CD4-positive, alpha-beta T cell treated with Interleukin-6 at 100 ng/mL for 8 hours (primary cell): Measurements from ENCODE around the gene RSPH3.
"Not testable (repeated sequence)": the region's sequence is repeated elsewhere in the genome, so short reads cannot be mapped to it uniquely, and the experiment has no call there.

Experiments
- DNase-seq: peaks from one replicate; pipeline ENCODE4 v3.0.0-alpha.2; 2020; ENCODE audit warnings: mixed read lengths, low spot score

The RSPH3 gene, protein sequence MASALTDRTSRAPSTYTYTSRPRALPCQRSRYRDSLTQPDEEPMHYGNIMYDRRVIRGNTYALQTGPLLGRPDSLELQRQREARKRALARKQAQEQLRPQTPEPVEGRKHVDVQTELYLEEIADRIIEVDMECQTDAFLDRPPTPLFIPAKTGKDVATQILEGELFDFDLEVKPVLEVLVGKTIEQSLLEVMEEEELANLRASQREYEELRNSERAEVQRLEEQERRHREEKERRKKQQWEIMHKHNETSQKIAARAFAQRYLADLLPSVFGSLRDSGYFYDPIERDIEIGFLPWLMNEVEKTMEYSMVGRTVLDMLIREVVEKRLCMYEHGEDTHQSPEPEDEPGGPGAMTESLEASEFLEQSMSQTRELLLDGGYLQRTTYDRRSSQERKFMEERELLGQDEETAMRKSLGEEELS

DNA sequence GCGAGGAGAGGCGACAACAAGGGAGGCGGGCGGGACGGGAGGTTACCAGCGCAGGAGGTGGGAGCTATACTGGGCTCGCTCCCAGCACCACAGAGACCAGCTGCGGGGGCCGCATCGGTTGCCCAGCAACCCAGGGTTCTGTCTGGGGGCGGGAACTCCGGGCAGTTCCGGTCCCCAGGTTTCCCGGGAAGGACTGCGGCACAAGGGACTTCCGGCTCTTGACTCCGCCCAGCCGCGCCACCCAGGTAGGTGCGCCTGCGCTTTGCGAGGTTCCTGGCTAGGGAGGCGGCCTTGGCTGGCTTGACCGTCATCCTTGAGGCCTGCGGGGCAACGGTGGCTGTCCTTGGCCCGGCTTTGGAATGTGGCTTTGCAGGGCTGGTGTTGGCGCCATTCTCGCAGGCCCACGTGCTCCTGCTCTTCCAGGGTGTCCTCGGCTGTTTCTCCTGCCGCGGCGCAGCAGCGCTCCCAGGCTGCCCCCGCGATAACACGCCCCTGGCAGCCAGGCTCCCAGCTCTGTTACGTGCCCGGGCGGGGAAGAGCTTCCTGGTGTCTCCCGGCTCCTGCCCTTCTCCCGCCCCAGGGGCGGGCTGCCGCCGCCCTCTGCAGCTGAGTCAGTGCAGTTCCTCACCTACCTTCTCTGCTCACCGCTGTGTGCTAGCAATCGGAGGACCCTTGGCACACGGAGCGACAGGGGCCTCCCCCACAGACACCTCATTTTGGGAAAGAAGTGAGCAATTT lies at the start of gene RSPH3:
Gene RSPH3 (minus strand): TSS at position 537 of the 738 bp plus-strand sequence. CDS start 652 bp downstream, outside the sequence.
- DNase-seq: peak; percentile 89

DNA sequence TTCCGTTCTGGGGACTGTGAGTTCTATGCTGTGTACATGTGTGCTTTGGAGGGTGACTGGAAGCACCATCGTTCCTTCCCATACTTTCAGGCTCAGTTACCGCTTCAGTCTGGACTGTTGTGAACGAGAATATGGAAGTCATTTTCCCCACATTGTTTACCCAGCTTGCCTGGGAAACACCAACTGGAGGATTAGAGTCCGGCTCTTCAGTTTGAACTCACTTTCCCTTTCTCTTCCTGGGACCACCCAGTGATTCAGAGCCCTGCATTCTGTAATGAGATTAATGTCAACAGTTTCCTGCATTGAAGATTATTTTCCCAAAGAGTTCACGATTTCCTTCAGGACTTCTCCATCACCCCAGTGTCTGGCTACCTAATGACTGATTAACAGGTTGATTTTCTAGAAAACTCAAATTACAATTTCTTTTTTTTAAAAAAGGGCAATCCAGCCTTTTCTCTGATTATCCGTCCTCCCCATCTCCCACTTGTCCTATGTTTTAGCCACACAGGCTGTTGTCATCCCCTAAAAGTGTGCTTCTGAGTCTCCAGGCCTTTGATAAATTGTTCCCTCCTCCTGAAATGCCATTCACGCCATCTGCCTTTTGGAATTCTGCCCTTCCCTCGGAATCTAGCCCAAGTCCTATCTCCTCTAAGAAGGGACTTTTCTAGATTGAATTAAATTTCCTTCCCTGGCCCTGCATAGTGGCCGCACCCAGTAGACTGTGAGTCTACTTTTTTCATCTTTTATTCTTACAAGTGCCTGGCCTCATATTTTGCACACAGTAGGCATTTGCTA lies 48.1 kb upstream of the RSPH3 start:
- DNase-seq: no peak

DNA sequence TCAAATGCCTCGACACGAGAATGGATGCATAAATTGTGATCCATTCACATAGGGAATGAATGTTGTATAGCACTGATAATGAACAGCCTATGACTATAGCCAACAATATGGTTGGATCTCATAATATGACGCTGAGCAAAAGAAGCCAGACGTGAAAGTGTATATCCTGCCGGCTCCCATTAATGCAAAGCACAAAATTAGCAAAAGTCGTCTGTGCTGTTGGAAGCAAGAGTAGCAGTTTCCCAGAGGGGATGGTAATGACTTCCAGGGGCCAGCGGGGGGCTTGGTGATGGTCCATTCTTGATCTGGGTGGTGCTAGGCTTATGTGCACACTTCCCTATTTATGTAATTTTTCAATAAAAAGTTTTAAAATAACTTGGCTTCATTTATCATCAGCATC lies 45.8 kb upstream of the RSPH3 start:
- no peak for DNase-seq

DNA sequence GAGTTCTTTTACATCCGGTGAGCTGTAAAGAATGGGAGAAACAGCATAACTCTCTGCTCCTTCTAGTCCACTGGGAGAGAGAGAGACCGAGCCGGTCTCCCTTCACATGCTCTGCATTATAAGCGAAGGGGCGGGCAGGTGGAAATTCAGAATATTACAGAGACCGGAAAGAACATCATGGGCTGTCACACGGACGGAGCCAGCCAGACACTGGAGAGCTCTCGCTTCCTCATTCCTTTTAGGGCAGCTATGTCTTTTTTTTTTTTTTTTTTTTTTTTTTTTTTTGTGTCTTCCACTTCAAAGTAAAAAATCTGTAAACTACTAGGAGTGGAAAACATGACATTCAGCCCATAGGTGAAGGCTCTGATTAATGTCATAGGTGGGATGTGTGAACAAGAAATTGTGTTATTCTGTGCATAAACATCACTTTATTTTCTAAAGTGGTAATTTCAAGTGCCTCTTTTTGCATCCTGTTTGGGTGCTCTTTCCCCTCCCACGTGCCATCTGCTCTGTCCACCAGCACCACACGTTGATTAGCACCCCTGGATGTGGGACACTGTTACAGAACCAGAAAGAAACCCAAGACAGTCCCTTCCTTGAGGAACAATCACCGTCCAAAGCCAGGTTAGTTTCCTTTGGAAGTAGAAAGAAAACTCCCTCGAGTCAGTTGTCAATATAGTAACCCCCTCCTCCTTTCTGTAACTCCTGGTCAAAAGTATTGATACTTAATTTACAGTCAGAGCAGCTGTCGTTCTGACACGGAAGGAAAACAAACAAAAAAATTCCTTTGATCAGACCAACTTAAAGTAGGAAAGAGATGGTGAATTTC lies 45.1 kb upstream of the RSPH3 start, which contains the start of gene TAGAP:
Gene TAGAP (minus strand): TSS at position 93 of the 829 bp plus-strand sequence. CDS start 845 bp downstream, outside the sequence.
- peak; percentile 90 for DNase-seq

DNA sequence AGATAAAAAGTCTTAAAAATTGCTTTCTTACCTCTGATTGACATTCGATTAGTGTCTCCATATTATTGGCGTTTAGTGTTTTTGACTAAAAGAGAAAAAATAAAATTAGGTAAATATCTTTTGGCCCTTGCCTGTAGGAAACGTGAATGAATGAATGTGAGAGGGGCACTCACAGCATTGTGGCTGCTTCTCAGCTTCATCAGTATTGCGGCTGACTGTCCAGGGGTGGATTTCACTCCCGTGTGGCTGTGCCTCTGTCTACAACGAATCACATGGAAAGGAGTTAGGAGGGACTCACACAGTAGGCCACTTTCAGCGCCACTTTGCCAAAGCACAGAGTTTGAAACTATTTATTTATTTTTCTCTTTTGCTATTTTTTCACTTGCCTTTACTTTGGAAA lies 43.9 kb upstream of the RSPH3 start:
- DNase-seq: no peak

DNA sequence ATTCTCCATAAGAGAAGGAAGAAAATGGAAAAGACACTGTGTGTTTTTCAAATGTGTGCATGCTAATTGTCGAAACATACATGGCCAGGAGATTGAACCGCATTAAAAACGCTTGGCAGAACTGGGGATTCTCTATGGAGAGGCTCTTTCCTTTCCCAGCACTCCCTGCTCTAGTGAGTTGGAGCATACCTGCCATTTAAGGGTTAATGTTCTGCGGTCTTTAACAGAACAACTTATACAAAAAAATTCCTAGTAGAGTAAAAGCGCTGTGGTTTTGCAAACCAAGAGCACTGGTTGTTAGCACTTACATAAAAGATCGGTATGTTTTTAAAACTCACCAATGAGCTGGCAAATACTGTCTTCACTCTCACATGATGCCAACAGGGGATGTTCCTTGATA lies 43.2 kb upstream of the RSPH3 start:
- peak; percentile 69 for DNase-seq

DNA sequence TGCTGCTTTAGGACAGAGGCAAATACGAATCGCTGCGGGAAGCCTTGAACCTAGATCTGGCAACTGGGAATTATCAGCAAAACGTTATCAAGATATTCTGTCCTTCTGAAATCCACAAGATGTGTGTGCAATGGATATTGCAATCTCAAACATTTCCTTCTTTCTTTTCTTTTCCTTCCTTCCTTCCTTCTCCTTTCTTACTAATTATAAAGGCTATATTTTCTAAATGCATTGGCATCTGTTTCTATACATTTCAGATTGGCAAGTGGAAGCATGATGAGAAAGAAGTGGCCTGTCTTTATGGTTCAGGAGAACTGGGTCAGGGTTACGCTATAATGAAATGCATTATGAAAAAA lies 42.8 kb upstream of the RSPH3 start:
- no peak for DNase-seq

DNA sequence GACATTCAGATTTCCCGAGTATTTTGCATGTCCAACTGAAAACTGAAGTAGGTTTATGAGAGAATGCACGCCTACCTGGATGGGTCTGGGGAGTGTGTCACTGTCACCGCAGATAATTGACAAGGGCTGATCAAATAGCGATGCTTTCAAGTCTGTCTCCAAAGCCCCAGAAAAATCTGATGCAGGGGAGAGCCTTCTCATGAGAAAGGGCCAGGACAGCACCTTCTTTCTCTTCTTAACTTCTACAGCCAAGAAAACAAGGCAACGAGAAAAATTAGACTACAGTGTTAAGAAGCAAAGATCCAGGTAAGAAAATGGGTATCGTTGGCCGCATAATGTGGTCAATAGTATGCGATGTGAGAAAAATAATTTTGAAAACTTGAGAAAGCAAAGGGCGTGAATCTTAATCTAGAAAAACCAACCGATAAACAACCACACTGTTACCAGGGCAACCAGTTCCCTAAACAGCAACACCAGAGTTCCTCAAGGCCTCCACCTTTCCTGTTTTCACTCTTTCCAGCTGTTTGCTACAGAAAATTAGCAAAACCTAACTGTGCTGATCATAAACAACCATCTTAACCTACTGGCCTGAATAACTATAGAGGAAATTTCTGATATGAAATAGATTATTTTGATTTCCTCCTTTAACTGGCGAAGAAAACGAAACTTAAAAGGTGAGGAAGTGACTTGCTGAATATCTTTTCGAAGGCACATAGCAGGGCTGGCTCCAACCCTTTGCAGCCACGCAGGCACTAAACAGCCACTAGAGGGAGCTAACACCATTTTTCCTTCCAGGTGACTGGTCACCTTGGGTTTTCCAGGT lies 42.2 kb upstream of the RSPH3 start:
- peak; percentile 87 for DNase-seq

DNA sequence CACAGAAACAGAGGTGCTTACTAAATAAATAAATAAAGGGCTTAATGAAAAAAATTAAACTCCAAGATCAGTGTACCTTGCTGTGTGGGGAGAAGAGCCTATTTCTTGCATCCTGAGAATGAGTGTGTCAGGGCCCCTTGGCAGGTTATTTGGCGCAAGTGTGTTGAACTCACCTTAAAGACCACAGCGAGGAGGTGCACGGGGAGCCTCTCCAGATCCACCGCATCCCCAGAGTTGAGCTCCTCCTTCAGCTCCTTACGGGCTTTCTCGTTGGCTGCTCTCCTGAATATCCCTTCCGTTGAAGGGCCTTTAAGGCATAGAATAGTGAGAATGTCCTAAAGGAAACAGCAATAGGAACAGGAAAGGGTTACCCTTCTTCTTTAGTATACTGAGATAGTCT lies 41.2 kb upstream of the RSPH3 start:
- DNase-seq: no peak

DNA sequence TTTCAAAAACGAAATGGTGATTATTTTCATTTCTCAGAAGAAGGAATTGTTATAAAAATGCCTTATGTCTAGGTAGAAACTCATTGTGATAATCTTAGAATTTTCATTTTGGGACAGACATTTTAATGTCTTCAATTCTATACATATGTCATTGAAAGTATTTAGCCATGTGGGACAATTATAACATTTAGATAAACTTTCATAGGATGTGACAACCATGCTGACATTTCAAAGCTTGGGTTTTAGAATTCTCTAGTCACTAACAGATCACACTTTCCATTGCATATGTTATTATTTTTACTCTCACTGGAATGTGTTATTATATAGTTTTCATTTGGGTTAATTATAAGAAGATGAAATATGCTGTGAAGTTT lies 39.9 kb upstream of the RSPH3 start:
- DNase-seq: no peak

DNA sequence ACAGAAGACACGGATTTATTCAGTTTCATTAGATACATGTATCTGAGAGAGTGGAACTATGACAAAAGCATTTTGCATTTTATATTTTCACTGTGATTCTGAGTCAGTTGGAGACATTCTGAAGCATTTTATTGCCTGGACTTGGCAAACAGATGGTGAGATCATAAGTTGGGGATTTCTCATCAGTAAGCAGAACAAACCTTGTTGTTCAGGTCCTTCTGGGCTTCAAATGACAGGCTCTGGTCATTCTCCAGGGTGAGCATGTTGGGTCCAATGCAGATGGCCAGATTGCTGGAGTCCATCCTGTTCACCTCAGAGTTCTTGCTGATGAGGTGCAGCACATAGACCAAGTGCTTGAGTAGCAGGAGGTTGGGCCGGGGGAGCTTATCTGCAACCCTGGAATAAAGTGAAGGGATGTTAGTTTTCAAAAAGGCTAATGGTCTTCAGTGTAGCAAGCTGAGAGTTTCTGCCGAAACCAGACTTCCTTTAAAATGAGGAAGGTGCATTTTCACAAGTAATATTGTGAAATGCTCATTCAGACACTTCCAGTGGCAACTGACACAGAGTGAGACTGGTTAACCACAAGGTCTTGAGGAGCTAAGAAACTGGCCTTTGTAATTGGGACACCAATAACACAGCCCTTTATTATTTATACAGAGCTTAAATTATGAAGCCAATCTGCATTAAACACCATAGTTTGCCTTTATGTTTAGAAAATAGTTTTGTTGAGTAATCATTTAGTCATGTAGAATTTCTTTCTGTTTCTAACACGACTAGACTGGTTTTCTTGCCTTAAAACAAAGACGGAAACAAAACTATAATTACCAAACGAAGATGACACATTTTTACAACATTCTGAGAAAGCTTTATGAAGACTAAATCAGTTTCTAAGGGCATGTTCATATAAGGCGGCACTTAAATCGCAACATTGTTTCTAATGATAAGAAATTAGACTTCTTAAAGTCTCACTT lies 39.2 kb upstream of the RSPH3 start:
- DNase-seq: peak; percentile 37

DNA sequence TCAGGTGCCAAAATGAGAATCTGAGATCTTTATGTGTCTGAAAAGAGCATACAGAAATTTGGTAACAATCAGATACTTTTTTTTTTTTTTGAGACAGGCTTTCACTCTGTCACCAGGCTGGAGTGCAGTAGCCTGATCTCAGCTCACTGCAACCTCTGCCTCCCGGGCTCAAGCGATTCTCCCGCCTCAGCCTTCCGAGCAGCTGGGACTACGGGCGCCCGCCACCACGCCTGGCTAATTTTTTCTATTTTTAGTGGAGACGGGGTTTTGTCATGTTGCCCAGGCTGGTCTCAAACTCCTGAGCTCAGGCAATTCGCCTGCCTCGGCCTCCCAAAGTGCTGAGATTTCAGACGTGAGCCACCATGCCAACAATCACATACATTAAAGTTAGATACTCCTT lies 38.3 kb upstream of the RSPH3 start:
- DNase-seq: not testable (repeated sequence)

DNA sequence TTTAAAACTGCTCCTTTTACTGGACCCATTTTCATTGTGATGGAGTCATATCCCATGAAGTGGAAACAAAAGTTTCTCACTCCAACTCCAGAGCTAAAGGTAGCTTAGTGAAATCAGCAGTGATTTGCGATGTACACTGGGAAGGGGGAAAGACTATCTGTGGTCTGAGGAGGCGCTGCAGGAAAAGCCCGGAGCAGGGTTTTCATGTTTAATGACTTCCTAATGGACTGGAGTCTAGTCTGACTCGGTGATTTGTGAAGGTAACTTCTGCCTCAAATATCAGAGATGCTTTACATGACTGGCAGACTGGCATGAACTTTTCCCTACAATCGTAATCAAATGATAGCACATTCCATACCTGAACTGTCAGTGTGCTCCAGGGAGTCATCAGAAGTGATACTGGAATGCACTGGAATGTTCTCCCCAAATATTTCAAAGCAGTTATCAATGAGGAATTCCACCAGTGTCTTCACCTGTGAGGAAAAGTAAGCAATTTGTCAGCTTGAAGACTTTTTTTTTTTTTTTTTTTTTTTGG lies 37.8 kb upstream of the RSPH3 start:
- no peak for DNase-seq

DNA sequence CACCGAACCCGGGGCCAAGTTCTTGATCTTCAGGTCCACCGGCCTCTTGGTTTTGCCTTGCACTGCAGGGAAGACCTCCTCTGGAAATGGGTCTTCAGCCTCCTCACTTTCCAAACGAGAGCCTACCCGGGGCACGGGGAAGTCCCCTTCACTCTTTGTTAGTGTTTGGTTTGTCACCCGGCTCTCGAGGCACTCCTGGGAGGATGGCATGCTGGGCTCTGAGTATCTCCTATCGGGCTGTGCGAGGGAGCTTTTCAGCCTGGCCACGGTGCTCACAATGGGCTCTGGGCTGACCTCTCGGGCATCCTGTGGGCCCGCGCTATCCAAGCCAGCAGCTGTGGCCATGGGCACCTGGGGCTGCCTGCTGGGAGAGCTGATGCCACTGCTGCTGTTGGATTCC lies 36.7 kb upstream of the RSPH3 start:
- DNase-seq: no peak

DNA sequence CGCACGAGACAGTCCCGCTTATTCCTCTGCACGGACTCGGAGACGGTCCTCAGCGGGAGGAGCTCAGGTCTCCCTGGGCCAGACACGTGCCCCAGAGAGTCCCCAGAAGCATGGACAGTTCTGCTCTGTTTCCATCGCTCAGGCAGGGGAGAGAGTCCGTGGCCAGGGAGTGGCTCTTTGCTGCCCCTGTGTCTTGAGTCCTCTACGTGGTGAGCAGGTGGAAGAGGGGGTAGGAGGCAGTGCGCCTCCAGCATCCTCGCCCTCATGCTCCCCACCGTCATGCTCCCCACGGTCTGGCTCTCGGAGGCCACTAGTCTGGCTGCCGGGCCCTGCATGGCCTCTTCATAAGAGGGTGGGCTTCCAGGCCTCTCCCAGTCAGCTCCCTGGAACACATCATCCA lies 35.9 kb upstream of the RSPH3 start:
- no peak for DNase-seq

DNA sequence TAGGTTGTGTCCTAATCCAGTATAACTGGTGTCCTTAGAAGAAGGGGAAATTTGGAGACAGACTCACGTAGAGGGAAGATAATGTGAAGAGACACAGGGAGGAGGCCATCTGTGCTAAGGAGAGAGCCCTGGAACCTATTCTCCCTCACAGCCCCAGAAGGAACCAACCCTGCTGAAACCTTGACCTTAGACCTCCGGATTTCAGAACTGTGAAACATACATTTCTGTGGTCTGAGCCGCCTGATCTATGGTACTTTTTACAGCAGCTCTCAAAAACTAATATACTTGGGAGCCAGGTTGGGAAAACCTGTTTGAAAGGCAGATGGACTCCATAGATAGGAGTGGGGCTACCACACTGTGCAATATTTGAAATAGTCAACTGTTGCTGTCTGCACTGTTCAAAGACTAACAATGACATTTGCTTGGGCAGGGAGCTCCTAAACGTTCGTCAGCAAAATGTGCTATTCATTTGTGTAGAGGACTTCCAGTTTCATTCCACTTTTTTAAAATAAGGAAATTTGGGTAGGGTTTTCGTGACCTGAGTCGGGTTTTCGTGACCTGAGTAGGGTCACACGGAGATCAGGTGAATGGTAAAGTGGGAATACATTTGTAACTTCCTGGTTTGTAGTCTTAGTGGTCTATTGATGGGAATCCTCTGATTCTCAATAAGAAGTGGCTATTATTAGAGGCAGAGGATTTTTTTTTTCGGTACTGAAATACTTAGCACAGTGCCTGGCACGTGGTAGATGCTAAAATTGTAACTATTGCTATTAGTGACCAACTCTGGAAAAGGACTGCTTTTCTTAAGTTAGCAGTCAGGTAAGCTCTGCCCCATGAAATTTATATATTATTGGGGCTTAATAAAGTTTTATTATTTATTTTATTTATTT lies 33.4 kb upstream of the RSPH3 start:
- DNase-seq: no peak

DNA sequence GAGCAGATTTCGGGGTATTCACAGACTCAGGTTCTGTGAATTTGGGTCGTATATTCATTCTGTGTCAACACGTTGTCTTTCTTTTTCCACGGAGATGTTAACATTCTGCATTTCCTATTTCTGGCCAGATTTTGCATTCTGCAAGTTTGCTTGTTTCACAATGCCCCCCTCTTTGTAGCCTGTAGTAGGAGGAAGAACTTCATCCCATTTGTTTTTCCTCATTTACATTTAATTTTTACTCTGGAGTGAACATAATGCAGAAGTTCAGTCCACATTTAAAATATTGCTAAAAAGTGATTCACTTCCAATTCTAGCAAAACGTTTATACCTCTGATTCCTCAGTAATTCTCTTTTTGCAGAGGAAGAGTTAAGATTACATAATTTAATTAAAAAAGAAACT lies 31.8 kb upstream of the RSPH3 start:
- no peak for DNase-seq

DNA sequence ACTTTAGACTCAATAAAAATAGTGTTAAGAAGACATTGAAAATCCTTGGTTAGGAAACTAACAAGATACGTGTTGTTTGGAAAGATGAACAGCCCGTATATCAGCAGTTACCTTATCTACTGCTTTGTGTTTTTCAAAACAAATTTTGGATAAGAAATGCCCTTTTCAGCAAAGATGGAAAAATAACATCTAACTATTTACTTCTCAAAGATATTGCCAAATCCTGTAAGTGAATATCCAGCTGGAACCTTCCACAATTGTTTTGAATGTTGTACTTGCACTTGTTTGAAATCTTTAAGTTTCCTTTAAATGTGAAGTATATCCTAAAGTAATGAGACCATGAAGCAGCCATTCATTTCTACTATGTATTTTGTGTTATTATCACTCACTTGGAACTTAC lies 30.2 kb upstream of the RSPH3 start:
- DNase-seq: no peak
